NT2/D1 (cell line): ENCODE results near the gene NPBWR2.

Experiments
- SUZ12 ChIP-seq: IDR thresholded peaks from 2 replicates; pipeline ENCODE4 v1.6.1; 2011; ENCODE audit not compliant: insufficient read length, insufficient read depth; ENCODE audit errors: extremely low read depth
- YY1 ChIP-seq: IDR thresholded peaks from 2 replicates; pipeline ENCODE4 v1.6.1; 2011; ENCODE audit not compliant: insufficient read length, insufficient read depth
- ZNF274 ChIP-seq: IDR thresholded peaks from 2 replicates; pipeline ENCODE4 v1.6.1; 2011; ENCODE audit warnings: mild to moderate bottlenecking, low read depth, low read length

DNA sequence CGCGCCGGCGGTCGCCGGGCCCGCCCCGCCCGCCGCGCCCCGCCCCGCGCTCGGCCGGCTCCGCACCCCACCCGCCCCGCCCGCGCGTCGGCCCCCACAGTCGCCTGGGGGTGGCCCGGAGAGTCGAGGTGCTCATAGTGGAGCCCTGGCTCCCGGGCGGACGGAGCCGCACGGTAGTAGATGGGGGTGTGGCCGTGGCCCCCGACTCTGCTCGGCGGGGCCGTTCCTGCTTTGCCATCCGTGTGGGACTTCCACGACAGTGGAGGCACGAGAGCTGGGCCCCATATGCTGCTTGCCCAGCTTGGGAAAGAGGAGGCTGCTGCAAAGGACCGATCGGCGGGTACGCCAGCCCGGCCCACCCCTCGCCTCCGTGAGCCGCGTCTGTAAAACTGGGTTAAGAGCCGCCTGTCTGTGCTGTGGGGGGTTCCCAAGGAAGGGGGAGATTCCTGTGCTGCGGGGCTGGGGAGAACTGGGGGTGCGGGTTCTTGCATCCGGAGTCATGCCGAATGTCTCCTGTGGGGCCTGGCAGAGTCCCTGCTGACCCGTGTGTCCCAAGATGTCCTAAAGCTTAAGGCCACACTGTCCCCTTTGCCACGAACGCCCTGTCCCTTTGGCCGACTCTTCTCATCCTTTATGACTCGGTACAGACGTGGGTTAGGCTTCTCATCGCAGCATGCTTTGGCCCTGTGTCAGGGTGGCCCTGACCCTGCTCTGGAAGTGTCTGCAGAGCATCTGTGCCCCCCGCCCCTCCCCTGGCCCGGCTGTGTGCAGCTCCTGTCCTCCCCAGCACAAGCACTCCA is 27.2 kb downstream of the NPBWR2 start, which contains the start of gene OPRL1:
- no peak for TF ChIP-seq YY1
- TF ChIP-seq ZNF274 = no peak
- TF ChIP-seq SUZ12 = no peak
